ENCODE data around the gene SEMA3C. TPM values are rescaled to one million over a fixed set of nuclear protein-coding genes. Genes with fewer than 3 reads are reported as not detected.
A peak's percentile ranks its signal among the peaks of the same experiment; 100 is the strongest.

The SEMA3C gene
- total RNA-seq, 2 donors from 2014 or later, result 37.4 to 44.1 TPM

- no peak for DNase-seq
- intact Hi-C loops (cut with DNase I), result no loop called here
- ATAC-seq, result no peak
These were observed 49.6 kb downstream of the SEMA3C start for GRCh38 chr7:80869106-80869784.

- ATAC-seq (no peak), DNase-seq (no peak)
- intact Hi-C loops (cut with DNase I), result no loop called here
These were observed 50.3 kb downstream of the SEMA3C start for GRCh38 chr7:80868566-80868965.

DNA sequence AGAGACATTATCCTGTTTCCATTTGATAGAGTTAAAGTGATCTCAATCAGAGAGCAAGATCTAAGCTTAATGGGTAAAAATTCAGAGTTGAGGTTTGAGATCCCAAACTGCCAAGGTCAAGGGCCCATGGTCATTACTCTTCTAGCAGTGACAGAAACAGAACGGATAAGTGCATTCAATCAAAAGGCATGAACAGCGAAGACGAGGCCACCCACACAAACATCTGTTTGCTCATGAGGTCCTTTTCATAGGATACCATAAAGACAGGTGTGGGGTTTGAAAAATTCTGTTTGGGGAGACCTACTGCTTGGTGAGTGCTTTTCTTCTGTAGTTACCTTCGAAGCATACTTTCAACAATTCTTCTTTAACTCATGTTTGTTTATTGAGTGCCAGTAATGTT lies 58.3 kb downstream of the SEMA3C start:
- ATAC-seq, result no peak
- intact Hi-C loops (cut with DNase I), result no loop called here
- DNase-seq, result no peak

DNA sequence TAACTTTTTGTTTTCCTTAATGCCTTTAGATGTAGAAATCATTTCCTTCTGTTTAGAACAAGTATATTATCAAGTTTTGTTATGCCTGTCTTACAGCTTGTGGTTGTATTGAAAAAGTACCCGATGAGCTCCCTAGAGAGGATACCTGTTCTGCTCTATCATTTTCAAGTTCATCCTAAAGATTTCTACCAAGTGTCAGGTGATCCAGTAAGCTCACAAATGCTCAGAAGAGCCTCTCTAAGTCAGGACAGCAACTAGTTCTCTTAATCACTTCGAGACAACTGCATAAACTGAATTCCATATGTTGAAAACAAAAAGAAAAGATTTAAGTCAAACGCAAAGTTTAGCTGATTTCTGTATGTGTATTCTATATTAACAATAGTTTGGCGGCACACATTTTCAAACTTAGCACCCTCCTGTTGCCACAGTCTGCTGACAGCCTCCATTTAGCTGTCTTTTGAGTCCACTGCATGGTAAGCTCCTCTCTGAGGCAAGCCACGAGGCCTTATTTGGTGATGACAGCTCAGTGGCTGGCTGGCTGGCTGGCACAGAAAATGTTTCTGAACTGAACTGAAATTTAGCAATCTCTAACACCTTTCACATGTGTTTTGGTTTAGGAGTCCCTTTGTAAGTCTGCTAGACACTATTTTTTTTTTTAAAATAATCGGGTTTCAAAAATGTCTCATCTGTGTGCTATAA lies 59.4 kb downstream of the SEMA3C start:
- intact Hi-C loops (cut with DNase I), result no loop called here
- DNase-seq (peak; percentile 32), ATAC-seq (peak; percentile 87 to 91)

DNA sequence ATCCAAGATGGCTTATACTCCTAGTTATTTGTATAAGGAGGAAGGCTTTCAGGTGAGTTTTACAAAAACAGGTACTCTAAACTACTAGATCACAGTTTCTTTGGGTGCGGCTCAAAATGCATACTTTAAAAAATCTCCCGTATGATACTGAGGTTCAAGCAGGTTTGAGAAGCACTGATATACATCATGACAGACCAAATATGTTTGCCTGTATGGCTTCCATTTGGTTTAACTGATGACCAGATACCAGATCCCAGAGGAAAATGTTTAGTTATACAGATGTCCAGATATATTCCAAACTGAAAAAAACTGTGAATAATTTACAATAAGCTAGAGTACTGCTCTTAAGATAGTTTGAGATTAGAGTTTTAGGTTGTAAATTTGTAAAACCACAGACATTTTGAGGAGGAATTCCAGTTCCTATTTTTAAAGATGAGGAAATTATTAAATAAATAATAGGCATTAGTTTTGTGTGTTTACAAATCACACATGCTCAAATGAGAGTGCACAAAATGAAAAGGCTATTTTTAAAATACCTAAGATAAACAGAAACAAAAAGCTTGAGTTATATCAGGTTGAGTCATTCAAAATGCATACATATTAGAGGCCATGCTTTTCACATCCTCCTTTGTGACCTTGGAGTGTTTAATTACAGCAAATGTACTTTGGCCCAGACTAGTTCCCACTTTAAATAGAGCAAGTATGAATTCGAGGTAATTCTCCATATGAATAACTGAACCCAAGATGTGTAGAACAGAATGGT lies 60.5 kb downstream of the SEMA3C start:
- peak in 1 of 2 donors; percentile 41 for ATAC-seq
- intact Hi-C loops (cut with DNase I), result no loop called here
- DNase-seq, result no peak

- DNase-seq (no peak), ATAC-seq (no peak)
- intact Hi-C loops (cut with DNase I), result no loop called here
These were observed 62.1 kb downstream of the SEMA3C start for GRCh38 chr7:80856769-80857168.

DNA sequence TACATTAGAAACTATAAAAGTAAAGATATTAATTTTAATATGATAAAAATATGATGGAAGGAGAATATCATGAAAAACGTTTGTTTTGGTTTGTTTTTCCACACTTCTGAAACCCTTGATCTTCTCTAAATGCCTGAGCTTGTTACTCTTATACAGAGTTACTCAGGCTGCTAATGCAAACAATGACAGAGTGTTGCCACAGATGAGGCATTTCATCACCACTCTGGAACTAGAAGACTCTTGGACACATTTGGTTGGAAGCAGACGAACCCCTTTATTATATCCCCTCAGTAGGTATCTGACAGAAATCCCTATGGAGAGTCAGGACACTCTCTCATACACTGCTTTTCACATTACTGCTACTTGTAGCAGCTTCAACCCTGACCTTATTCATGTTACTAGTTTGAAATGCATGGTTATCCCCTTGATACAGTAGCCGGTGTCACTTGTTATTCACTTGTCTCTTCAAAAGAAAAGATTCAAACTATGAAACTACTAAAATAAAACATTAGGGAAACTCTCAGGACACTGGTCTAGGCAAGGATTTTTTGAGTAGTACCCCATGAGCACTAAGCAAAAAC lies 66.9 kb downstream of the SEMA3C start:
- intact Hi-C loops (cut with DNase I), result no loop called here
- DNase-seq (no peak), ATAC-seq (peak in 1 of 2 donors; percentile 34)

- no peak for ATAC-seq
- intact Hi-C loops (cut with DNase I), result no loop called here
These were observed 70.0 kb downstream of the SEMA3C start for GRCh38 chr7:80848841-80849240.

GRCh38 chr7:80847895-80848294 lies 71.0 kb downstream of the SEMA3C start:
- intact Hi-C loops (cut with DNase I), result no loop called here
- ATAC-seq, result no peak
- no peak for DNase-seq

More at GRCh38 chr7:80848841-80849240, 70.0 kb downstream of the SEMA3C start:
- no peak for DNase-seq

DNA sequence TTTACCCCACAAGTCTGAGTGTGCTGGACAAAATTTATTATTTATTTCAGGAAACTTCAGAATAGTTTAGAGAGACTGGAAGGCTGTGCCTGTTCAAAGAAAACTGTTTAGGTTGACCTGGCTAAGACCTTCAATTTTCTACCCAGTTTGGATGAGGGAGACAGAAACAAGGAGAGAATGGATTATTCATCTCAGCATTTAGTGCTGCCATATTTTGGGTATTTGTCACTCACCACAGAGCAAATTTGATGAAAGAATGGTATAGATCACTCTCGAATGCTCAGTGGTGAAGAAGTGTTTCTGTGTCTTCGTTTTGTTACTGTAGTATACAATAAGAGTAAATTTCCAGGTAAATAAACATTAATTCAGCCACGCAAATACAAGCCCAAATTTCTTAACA lies 71.8 kb downstream of the SEMA3C start:
- DNase-seq (no peak), ATAC-seq (no peak)
- intact Hi-C loops (cut with DNase I), result no loop called here

DNA sequence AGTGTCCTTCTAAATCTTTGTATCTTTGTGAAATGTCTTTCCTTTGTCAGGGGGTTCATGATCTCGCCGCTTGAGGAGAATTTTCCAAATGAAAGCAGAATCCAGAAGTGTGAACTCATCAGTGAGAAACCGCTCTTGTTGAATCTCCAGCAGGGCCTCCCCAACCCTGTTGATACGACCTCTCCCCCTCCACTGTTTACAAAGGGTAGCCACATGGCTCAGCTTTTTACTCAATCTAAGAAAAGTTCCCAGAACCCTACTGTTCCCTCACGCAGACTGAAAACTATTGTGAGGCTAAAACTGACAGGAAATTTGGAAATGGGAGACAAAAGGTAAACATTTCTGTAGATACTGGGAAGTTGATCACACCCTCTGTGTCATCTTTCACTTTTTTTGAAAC lies 73.9 kb downstream of the SEMA3C start:
- no peak for ATAC-seq
- intact Hi-C loops (cut with DNase I), result no loop called here
- no peak for DNase-seq

GRCh38 chr7:80843018-80843677 lies 75.7 kb downstream of the SEMA3C start:
- no peak for ATAC-seq
- intact Hi-C loops (cut with DNase I), result no loop called here
- no peak for DNase-seq

- intact Hi-C loops (cut with DNase I), result no loop called here
- ATAC-seq (no peak), DNase-seq (no peak)
These were observed 76.6 kb downstream of the SEMA3C start for GRCh38 chr7:80842022-80842790.

GRCh38 chr7:80841423-80841955 lies 77.4 kb downstream of the SEMA3C start:
- ATAC-seq, result no peak
- DNase-seq, result no peak
- intact Hi-C loops (cut with DNase I), result no loop called here

DNA sequence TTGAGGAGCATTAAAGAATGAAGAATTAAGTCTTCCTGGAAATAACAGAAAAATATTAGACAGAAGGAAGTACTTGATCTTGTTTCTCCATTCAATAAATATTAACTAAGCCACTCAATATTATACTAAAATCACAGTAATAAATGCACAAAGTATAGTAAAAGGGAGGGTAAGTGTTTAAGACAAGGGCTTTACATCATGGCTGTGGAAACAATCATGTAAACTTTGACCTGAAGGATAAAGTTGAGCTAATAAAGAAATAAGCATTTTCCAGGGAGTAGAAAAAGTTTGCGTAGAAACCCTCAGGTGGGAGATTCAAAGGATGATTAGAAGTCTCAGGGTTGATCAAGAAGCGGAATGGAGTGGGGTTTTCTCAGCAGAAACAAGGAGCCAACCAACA lies 78.2 kb downstream of the SEMA3C start:
- intact Hi-C loops (cut with DNase I), result no loop called here
- ATAC-seq, result no peak

GRCh38 chr7:80839855-80840254 lies 79.0 kb downstream of the SEMA3C start:
- intact Hi-C loops (cut with DNase I), result no loop called here
- no peak for DNase-seq
- no peak for ATAC-seq

More for the DNA sequence above, 78.2 kb downstream of the SEMA3C start:
- DNase-seq, result no peak

DNA sequence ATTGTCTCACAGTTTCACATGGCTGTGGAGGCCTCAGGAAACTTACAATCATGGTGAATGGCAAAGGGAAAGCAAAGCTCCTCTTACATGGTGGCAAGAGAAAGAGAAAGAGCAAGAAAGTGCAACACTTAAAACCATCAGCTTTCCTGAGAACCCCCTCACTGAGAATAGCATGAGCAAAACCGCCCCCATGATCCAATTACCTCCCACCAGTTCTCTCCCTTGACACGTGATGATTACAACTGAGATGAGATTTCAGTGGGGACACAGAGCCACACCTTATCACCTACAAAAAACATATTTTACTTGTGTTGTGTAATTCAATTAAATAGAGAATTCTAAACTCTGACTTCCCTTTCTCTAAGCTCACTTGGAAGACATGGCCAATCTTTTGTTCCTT lies 80.2 kb downstream of the SEMA3C start:
- ATAC-seq (no peak), DNase-seq (no peak)
- intact Hi-C loops (cut with DNase I), result no loop called here

- ATAC-seq, result no peak
- intact Hi-C loops (cut with DNase I), result no loop called here
- DNase-seq, result no peak
These were observed 81.5 kb downstream of the SEMA3C start for GRCh38 chr7:80837345-80837744.

Measured in left cardiac atrium (tissue), 4 donors.